GM10847 (cell line): Measurements from ENCODE around the gene APBA1.

ENCODE experiments used
- POLR2A ChIP-seq: IDR thresholded peaks from 2 replicates; pipeline ENCODE4 v1.6.1; 2011; ENCODE audit not compliant: insufficient read length; ENCODE audit errors: extremely low read depth

APBA1 gene

DNA sequence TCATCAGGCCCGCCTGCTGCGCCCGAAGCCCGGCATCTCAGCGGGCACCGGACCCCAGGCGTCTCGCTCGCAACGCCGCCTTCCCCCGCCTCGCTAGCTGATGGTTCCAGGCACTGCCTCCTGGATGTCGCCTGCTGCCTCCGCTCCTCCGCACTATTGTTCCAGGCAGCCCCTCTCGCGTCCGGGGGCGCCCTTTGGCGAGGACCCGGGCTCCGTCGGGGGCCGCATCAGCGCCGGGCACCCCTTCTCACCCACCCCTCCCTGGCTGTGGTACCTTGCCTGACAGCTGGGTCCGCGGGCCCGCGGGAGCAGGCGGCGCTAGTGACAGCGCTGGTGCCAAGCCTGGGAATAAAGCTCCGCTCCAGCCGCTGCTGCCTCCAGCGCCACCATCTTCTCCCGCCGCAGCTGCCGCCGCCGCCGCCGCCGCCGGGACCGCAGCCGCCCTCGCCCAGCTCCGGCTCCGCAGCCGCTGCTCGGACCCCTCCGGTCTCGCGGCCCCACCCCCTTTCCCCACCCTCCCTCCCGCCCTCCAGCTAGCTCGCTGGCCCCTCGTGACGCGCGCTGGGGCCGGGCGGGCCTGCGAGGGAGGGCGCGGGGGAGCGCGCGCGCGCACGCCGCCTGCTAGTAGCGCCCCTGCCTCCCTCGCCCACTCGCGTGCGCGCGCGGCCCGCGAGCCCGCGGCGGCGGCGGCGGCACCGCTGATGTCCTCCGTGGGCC is at the start of gene APBA1:
TSS of gene APBA1 (minus strand) at position 493 of the 717 bp plus-strand sequence.
- TF ChIP-seq POLR2A, result no peak

DNA sequence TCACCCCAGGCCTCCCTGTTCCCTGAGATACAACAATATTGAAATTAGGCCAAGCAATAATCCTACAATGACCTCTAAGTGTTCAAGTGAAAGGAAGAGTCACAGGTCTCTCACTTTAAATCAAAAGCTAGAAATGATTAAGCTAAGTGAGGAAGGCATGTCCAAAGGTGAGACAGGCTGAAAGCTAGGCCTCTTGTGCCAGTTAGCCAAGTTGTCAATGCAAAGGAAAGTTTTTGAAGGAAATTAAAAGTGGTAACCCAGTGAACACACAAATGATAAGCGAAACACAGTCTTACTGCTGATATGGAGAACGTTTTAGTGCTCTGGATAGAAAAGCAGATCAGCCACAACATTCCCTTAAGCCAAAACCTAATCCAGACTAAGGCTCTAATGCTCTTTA is 47.8 kb upstream of the APBA1 start:
- no peak for TF ChIP-seq POLR2A

DNA sequence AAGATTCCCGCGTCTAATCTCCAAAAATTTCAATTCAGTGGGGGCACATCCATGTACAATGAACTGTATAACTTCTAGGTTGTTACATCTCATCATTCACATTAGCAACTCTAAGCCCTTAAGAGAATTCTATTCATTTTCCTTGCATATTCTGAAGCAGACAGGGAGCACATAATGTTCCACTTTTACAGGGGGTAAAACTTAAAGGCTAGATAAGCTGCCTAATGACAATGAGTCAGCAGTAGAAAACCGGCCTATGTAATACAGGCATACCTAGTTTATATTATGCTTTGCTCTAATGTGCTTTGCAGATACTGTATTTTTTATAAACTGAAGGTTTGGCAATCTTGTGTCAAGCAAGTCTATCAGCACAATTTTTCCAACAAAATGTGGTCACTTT is 47.2 kb upstream of the APBA1 start:
- no peak for TF ChIP-seq POLR2A

DNA sequence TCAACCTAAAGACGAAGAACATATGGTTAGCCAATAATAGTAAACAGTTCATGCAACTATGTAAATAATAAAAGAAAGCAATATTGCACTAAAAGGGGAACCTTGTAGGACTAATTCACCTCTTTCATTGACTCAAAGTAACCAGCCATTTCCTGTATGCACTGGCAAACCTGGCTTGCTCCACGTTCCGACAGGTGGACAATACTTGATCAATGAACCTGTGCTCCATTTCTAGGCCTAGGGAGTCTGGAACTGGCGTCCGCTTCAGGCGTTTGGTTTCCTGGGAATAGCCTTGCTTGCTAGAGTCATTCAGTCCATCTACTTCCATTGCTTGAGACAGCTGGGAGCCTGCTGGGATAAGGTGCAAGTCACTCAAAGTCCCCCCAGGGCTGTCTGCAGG is 46.0 kb upstream of the APBA1 start:
- TF ChIP-seq POLR2A, result no peak

DNA sequence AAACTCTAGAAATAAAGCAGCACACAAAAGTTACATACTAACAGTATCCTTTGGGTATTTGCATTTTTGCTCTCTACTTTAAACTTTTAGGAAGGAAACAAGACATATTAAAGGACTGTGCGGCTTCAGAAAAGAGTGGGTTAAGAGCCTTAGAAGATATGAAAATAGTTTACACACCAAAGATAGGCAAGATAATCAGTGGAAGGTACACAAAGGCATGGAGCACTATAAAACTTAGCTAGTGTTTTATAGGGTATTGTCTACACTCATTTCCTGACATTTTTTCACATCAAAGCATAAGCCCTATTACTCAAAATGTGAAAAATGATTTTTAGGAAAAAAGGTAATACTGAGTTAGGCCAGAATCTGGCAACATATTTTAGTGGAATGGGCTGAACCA is 43.7 kb upstream of the APBA1 start:
- TF ChIP-seq POLR2A, result no peak

DNA sequence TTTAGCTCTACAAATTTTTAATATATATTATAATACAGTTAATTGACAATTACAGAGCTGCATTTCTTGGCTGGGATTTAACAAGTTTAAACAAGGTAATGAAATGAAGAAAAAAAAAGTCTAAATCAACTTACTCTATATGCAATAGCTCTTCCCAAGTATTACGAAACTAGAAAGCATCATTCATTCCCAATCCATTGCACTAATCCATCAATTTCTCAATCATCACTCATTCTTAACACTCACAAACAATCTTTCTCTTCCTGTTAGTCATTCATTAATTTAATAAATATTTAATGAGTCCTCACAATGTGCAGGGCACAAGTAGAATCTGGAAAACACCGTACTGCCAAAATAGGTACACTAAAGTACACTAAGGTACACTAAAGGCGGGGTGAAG is 42.9 kb upstream of the APBA1 start:
- TF ChIP-seq POLR2A, result no peak

DNA sequence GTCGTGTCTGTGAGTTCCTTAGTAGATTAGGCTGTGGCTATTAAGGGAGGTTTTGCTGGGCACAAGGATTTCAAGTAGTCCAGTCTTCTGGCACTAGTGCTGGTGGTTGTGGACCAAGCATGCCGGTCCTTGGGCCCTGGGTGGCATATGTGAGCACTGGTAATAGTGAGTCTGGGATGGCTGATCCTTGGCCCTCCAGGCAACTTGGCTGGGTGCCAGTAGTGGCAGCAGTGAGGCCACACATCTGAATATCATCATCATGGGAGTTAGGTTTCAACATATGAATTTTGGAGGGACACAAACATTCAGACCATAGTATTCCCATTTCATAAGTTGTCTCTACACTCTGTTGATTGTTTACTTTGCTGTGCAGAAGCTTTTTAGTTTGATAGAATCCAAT is 25.3 kb upstream of the APBA1 start:
- no peak for TF ChIP-seq POLR2A

DNA sequence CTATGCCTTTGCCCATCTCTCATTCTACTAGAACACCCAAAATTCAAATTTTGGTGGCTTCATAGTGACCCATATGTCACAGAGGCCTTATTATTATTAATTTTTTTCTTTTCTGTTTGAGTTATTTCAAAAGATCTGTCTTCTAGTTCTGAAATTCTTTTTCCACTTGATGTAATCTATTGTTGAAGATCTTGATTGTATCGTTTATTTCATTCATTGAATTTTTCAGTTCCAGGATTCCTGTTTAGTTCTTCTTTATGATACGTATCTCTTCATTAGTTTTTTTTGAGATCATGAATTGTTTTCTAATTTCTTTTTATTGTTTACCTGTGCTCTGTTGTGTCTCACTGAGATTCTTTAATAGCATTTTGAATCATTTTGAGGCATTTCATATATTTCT is 24.6 kb upstream of the APBA1 start:
- no peak for TF ChIP-seq POLR2A

DNA sequence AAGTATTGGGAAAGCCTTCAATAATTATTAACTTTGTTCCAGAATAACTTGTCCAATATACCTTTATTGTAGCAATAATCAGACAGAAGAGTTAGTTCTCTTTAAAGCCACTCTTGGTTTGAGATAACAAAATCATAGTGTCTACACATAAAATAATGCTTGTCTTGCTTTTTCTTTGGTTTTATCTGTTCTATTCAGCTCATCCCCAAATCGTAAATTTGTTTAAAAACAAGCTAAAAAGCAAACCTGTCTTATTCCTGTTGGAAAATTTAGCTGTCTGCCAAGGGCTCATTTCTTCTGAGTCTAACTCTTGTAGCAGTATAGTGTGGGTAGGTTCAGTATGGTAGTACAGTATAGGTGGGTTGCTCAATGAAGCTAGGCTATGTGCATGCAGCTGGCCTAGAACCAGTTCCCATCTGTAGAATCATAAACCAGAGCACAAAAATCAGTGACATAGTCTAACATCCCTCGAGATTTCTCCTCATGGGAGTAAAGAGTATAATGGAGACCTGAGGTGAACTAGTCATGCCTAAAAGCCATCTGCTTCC is 17.9 kb upstream of the APBA1 start:
- no peak for TF ChIP-seq POLR2A

DNA sequence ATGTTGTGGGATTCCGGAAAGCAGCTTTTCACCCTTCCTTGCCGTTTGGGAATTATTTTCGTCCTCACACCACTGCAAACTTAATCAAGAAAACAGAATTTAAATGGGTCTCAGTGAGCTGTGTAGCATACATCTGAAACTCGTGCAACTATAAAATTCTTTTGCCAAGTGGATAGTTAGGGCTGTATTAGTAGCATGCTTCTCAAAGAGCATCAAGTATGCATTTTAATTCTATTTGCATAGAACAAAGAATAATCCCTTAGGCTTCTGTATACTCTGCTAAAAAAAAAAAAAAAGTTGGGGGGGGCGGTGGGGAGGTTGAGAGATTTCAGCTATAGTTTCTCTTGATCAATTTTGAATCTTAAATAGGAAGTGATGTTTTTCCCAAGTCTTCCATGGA is 11.8 kb upstream of the APBA1 start:
- no peak for TF ChIP-seq POLR2A

DNA sequence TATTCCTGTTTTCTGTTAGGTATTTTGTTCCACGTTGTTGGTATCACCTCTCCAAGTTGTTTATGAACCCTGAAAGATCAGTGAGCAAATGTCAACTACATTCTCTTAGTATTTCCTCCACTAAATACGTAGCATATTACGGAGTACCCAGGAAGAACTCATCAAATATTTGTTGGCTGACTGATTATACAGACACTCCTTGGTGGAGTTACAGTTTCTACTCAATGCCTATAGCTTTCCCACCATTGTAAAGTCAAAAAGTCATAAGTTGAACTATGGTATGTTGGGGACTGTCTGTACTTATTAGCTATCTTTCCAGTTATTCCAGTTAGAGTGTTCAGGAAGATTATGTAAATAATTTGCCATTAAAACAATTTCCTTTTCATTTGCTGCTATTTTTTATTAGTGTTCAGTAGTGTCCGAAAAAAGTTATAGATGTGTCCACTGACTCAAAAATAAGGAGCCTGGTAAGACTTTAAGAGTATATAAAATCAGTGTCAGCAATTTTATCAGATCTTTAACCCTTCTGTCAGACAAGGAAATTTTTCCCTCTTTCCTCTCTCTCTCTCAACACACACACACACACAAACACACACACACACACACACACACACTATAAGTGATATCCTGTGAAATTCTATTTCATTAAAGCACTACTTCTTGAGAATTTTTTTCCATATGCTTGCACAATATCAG is 6.8 kb upstream of the APBA1 start:
- no peak for TF ChIP-seq POLR2A

DNA sequence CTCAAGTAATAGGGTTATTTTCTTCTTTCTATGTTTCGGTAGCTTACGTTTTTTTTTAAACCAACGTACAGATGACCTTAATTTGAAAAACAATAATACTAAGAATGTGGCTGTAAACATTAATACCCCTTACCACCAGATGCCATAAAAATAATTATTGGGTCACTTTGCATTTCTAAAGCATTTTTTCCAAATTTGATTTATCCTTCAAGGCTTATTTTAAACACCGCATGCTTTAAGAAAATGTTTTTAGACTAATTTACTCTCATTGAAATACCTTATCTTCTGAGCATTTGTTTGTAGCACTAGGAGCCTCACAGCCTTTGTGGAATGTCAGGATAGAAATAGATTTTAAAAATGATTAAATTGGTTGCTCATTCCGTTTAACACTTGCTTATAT is 5.8 kb upstream of the APBA1 start:
- no peak for TF ChIP-seq POLR2A

DNA sequence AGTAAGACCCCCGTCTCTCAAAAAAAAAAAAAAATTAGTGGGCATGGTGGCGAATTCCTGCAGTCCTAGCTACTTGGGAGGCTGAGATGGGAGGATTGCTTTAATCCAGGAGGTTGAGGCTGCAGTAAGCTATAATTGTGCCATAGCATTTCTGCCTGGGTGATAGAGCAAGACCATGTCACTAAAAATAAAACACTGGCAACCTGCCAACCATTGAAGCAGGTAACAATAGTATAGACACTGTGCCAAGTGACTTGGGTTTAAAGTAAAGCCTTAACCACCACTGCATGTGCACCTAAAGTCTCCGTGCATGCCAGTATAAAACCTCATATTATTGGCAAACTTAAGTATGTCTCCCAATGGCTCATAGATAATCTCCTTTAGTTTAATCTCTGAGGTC is 3.4 kb upstream of the APBA1 start:
- TF ChIP-seq POLR2A, result no peak

DNA sequence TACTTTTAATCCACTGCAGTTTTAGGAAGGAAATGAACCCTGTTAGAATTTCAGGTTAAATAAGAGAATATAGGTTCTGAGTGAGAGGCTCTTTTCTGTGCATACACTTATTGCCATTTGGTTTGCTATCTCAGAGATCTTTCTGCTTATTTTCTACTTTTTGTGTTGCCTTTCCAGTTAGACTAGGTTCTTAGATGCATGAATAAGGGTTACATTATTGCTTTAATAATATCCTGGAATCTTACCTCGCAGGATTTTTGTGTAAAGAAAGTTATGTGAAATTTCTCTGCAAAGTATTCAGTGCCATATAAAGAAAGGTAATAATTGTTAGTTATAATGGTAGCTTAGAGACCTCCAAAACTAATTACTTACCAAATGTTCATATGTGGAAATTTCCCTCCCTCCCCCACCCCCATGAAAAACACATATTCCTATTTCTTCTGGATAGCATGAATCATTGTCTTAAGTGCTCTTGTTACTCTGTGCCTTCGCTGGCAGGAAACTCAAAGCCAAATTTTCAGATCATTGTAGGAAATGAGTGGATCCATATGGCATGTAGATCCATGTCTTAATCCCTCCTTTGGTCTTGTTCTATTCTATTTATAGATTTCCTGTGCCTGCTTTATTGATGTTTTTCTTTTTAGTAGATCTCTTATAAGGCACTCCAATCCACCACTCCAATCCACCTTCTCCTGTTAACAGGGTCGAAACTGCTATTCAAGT is 2.7 kb upstream of the APBA1 start:
- no peak for TF ChIP-seq POLR2A

DNA sequence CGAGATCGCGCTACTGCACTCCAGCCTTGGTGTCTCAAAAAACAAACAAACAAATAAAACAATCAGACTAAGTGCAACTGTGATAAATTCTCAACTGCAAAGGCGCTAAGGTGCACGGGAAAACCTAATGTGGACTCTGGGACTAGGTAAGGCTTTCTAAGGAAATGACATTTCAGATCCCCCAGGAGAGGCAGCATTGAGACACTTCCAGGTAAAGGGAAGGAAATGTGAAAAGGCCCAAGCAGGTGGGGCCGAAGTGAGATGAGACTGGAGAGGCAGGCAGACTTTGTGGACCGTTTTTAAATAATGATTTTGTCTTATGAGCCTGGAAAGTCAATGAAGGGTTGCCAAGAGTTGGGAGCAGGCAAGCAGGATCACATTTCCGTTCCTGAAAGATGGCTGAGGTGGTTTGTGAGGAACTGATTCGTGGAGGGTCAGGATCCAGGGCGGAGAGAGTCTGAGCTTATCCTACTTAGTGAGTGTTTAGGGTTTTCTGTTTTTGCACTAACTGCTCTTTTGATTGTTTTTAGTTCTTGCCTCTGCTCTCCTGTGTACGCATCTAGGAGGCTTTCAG is 2.0 kb upstream of the APBA1 start:
- TF ChIP-seq POLR2A, result no peak

DNA sequence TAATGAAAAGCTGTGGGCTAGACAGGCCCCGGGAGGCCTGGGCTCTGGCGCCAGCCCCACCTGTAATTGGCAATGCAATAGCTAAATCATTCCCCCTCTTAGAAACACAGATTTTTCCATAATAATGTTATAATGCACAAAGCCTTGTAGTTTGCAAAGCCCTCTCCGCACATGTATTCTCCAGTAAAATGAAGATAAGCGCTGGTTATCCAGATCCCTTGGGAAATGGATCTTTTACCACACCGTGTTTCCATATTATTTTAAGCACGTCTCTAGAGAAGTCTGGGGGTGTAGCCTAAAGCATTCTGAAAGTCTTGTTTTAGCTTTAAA is 1.1 kb upstream of the APBA1 start:
- TF ChIP-seq POLR2A, result no peak
